Astrocyte (in vitro differentiated cells and primary cell): Measurements from ENCODE around the gene TSR3. TPM values are rescaled to one million over a fixed set of nuclear protein-coding genes. Genes with fewer than 3 reads are reported as not detected.

Experiments used
- DNase-seq: peaks from one replicate; pipeline ENCODE4 v3.0.0-alpha.2; 2010; ENCODE audit warnings: low read depth
- FAIRE-seq: peaks from 2 replicates; lab custom pipeline; 2011; peaks lifted over from hg19 to GRCh38; lab: Jason Lieb, UNC
- H2AFZ ChIP-seq: 2 replicates; pipeline ENCODE4 v1.6.0; 2012; ENCODE audit warnings: low read depth, low read length, inconsistent platforms
- H3K27ac ChIP-seq: 2 replicates; pipeline ENCODE4 v1.5.1; 2011; ENCODE audit warnings: low read depth, low read length, inconsistent platforms
- H3K27me3 ChIP-seq: 2 replicates; pipeline ENCODE4 v1.6.0; 2011; ENCODE audit warnings: low read length, inconsistent platforms; ENCODE audit not compliant: insufficient read depth
- H3K36me3 ChIP-seq: 2 replicates; pipeline ENCODE4 v1.5.1; 2011; ENCODE audit warnings: low read length, inconsistent platforms; ENCODE audit not compliant: insufficient read depth
- H3K4me1 ChIP-seq: 2 replicates; pipeline ENCODE4 v1.5.1; 2011; ENCODE audit warnings: low read length, inconsistent platforms; ENCODE audit not compliant: insufficient read depth
- H3K4me2 ChIP-seq: 2 replicates; pipeline ENCODE4 v1.6.0; 2012; ENCODE audit warnings: low read length, inconsistent platforms
- H3K4me3 ChIP-seq: 2 replicates; pipeline ENCODE4 v1.5.1; 2011; ENCODE audit warnings: low read depth, mild to moderate bottlenecking, low read length, inconsistent platforms; ENCODE audit not compliant: insufficient read depth
- H3K79me2 ChIP-seq: 2 replicates; pipeline ENCODE4 v1.6.0; 2012; ENCODE audit warnings: mild to moderate bottlenecking, low read length, inconsistent platforms; ENCODE audit not compliant: insufficient read depth
- H3K9ac ChIP-seq: 2 replicates; pipeline ENCODE4 v1.6.0; 2012; ENCODE audit warnings: mild to moderate bottlenecking, low read length, inconsistent platforms
- H3K9me3 ChIP-seq: 2 replicates; pipeline ENCODE4 v1.5.1; 2012; ENCODE audit warnings: low read depth, mild to moderate bottlenecking, low read length, inconsistent platforms; ENCODE audit not compliant: insufficient read depth
- H4K20me1 ChIP-seq: 2 replicates; pipeline ENCODE4 v1.6.0; 2012; ENCODE audit warnings: low read length, inconsistent platforms; ENCODE audit not compliant: insufficient read depth
- H3K27ac Mint-ChIP-seq: one replicate; pipeline ENCODE4 v1.8.0; 2021; ENCODE audit warnings: mild to moderate bottlenecking, mixed read lengths; ENCODE audit not compliant: unreplicated experiment
- H3K27me3 Mint-ChIP-seq: one replicate; pipeline ENCODE4 v1.8.0; 2021; ENCODE audit warnings: low read depth, mixed read lengths; ENCODE audit not compliant: unreplicated experiment
- H3K36me3 Mint-ChIP-seq: one replicate; pipeline ENCODE4 v1.8.0; 2021; ENCODE audit warnings: low read depth, mixed read lengths; ENCODE audit not compliant: unreplicated experiment
- H3K4me1 Mint-ChIP-seq: one replicate; pipeline ENCODE4 v1.8.0; 2021; ENCODE audit warnings: low read depth, mixed read lengths; ENCODE audit not compliant: unreplicated experiment
- H3K4me3 Mint-ChIP-seq: one replicate; pipeline ENCODE4 v1.8.0; 2021; ENCODE audit warnings: mild to moderate bottlenecking, moderate library complexity, mixed read lengths; ENCODE audit not compliant: unreplicated experiment
- H3K9me3 Mint-ChIP-seq: one replicate; pipeline ENCODE4 v1.8.0; 2021; ENCODE audit warnings: mild to moderate bottlenecking, mixed read lengths; ENCODE audit not compliant: unreplicated experiment
- CTCF ChIP-seq: IDR thresholded peaks from 2 replicates; pipeline ENCODE4 v1.5.1; 2011; ENCODE audit warnings: low read depth, mild to moderate bottlenecking, inconsistent platforms, low read length, moderate library complexity; ENCODE audit not compliant: insufficient read depth
- EZH2 ChIP-seq: IDR thresholded peaks from 2 replicates; pipeline ENCODE4 v1.6.1; 2012; ENCODE audit warnings: mild to moderate bottlenecking, low read length, inconsistent platforms; ENCODE audit not compliant: insufficient read depth
- total RNA-seq: library from RNA; stranded (reverse); gene quantifications from 2 replicates; pipeline ENCODE4 v1.2.1, GENCODE V29; 2021

Gene TSR3
- total RNA-seq, 1 donor from 2014 or later = 63.3 TPM

- Histone ChIP-seq H4K20me1 (no peaks in the 10 kb centered on the region), H3K36me3 (no peaks in the 10 kb centered on the region), H3K27me3 (no peaks in the 10 kb centered on the region), H3K27ac (no peak overlapping the region), H2AFZ (no peak overlapping the region), H3K79me2 (no peaks in the 10 kb centered on the region), H3K4me2 (no peak overlapping the region), H3K9me3 (no peaks in the 10 kb centered on the region), H3K9ac (no peak overlapping the region), H3K4me3 (no peak overlapping the region), H3K4me1 (no peaks in the 10 kb centered on the region)
- no peak for FAIRE-seq
- no peak overlapping the region for H3K27ac Mint-ChIP-seq
- no peak for TF ChIP-seq EZH2
- no peak for TF ChIP-seq CTCF
- H3K4me3 Mint-ChIP-seq = no peak overlapping the region
- H3K27me3 Mint-ChIP-seq = no peaks in the 10 kb centered on the region
- no peak for DNase-seq
- no peaks in the 10 kb centered on the region for H3K9me3 Mint-ChIP-seq
- peaks cover 16% of the 10 kb centered on the region for H3K36me3 Mint-ChIP-seq
- no peaks in the 10 kb centered on the region for H3K4me1 Mint-ChIP-seq
Measured at GRCh38 chr16:1392826-1393225, 41.1 kb upstream of the TSR3 start.

- H3K9ac ChIP-seq = no peak overlapping the region
- H3K36me3 ChIP-seq = no peaks in the 10 kb centered on the region
- no peaks in the 10 kb centered on the region for H3K4me1 ChIP-seq
- no peaks in the 10 kb centered on the region for H4K20me1 ChIP-seq
- H3K27ac ChIP-seq = no peak overlapping the region
- Mint-ChIP-seq H3K27ac (no peak overlapping the region), H3K36me3 (peaks cover 17% of the 10 kb centered on the region), H3K27me3 (no peaks in the 10 kb centered on the region), H3K4me1 (no peaks in the 10 kb centered on the region), H3K9me3 (no peaks in the 10 kb centered on the region), H3K4me3 (no peak overlapping the region)
- H2AFZ ChIP-seq = no peak overlapping the region
- no peak overlapping the region for H3K4me3 ChIP-seq
- FAIRE-seq (no peak), DNase-seq (no peak)
- H3K4me2 ChIP-seq = no peak overlapping the region
- TF ChIP-seq EZH2 (no peak), CTCF (no peak)
- H3K27me3 ChIP-seq = no peaks in the 10 kb centered on the region
- H3K79me2 ChIP-seq = no peaks in the 10 kb centered on the region
- H3K9me3 ChIP-seq = no peaks in the 10 kb centered on the region
Measured at GRCh38 chr16:1390239-1390779, 38.6 kb upstream of the TSR3 start.

GRCh38 chr16:1389762-1390161, 38.1 kb upstream of the TSR3 start:
- Mint-ChIP-seq H3K36me3 (peaks cover 18% of the 10 kb centered on the region), H3K4me3 (no peak overlapping the region), H3K27ac (no peak overlapping the region), H3K4me1 (no peaks in the 10 kb centered on the region), H3K27me3 (no peaks in the 10 kb centered on the region), H3K9me3 (no peaks in the 10 kb centered on the region)
- no peak overlapping the region for H3K9ac ChIP-seq
- H4K20me1 ChIP-seq = no peaks in the 10 kb centered on the region
- no peaks in the 10 kb centered on the region for H3K9me3 ChIP-seq
- no peaks in the 10 kb centered on the region for H3K79me2 ChIP-seq
- no peak overlapping the region for H3K4me2 ChIP-seq
- no peak overlapping the region for H3K27ac ChIP-seq
- DNase-seq (no peak), FAIRE-seq (no peak)
- H3K4me1 ChIP-seq = no peaks in the 10 kb centered on the region
- H3K36me3 ChIP-seq = no peaks in the 10 kb centered on the region
- no peaks in the 10 kb centered on the region for H3K27me3 ChIP-seq
- H2AFZ ChIP-seq = no peak overlapping the region
- no peak for TF ChIP-seq CTCF
- TF ChIP-seq EZH2 = no peak
- H3K4me3 ChIP-seq = no peak overlapping the region
